Measurements from ENCODE around the gene RNF112.

The RNF112 gene, protein sequence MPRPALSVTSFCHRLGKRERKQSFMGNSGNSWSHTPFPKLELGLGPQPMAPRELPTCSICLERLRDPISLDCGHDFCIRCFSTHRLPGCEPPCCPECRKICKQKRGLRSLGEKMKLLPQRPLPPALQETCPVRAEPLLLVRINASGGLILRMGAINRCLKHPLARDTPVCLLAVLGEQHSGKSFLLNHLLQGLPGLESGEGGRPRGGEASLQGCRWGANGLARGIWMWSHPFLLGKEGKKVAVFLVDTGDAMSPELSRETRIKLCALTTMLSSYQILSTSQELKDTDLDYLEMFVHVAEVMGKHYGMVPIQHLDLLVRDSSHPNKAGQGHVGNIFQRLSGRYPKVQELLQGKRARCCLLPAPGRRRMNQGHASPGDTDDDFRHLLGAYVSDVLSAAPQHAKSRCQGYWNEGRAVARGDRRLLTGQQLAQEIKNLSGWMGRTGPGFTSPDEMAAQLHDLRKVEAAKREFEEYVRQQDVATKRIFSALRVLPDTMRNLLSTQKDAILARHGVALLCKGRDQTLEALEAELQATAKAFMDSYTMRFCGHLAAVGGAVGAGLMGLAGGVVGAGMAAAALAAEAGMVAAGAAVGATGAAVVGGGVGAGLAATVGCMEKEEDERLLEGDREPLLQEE

GRCh38 chr17:19410875-19411620 is at the start of gene RNF112:
Gene RNF112 (plus strand): TSS chr17:19411232. CDS start chr17:19411409, 177 bp downstream.
- DNase-seq (ENCODE audit: low read depth in 3 of 3) = no peak

DNA sequence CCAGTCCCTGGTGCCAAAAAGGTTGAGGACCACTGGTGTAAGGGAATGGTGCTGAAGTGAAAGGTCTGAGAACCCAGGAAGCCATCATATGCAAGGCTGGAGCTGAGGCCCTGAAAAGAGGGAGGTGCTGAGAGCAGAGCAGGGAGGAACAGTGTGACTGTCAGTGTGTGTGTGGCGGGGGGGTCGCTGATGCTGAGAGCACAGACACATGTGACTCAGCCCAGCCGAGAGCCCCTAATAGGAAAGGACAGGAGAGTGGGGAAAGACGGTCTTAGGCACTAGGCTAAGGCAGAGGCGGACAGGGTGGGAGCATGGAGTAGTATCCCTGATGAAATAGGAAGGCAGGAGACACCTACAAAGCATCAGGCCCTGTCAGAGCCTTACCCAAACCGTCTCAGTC is 49.7 kb upstream of the RNF112 start:
- no peak for DNase-seq (ENCODE audit: low read depth in 3 of 3)

DNA sequence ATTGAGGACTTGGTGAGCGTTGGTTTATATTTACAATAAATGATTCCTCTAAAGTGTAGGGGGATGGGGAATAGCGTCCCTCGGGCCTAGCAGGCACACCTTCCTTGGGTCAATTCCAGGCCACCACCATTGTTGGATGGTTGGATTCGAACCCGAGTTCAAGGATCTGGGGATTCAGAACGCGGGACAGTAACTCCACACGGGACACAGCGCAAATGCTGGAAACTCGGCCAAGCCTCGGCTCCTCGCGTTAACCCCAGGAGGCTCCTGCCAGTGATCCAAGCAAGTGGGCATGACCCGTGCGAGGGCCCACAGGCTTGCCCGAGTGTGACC is 49.1 kb upstream of the RNF112 start:
- no peak for DNase-seq (ENCODE audit: low read depth in 3 of 3)

GRCh38 chr17:19362277-19363113 is 48.5 kb upstream of the RNF112 start, which contains the start of gene B9D1:
Gene B9D1 (minus strand): TSS chr17:19362723. CDS start chr17:19362569, 154 bp downstream.
- peak; percentile 79 to 86 (median 83) for DNase-seq (ENCODE audit: low read depth in 3 of 3)

- no peak for DNase-seq (ENCODE audit: low read depth in 3 of 3)
Measured at GRCh38 chr17:19363114-19363438, 48.0 kb upstream of the RNF112 start.

DNA sequence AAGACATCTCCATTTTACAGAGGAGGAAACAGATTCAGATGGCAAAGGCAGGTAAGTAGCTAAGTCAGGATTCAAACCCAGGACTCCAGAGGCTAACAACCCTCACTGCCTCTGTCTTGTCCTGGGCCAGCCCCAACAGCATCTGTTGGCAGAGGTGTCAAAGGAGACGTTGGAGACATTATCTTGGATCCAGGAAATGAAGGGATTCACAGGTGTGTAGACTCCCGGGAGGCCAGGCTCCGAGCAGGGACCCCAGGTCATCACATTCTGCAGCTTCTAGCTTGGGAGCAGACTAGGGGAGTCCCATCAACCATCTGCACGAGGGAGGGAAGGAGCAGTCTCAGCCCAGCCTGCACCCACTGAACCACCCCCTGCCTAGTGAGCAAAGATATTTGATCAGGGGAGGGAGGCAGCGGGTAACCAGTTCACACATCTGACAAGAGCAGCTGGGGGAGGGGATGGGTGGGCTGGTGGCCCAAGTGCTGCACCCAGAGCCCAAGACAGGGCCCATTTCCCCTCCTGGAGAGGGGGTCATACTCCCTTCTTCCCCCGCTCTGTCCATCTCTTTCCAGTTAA is 47.5 kb upstream of the RNF112 start:
- DNase-seq (ENCODE audit: low read depth in 3 of 3) = no peak

DNA sequence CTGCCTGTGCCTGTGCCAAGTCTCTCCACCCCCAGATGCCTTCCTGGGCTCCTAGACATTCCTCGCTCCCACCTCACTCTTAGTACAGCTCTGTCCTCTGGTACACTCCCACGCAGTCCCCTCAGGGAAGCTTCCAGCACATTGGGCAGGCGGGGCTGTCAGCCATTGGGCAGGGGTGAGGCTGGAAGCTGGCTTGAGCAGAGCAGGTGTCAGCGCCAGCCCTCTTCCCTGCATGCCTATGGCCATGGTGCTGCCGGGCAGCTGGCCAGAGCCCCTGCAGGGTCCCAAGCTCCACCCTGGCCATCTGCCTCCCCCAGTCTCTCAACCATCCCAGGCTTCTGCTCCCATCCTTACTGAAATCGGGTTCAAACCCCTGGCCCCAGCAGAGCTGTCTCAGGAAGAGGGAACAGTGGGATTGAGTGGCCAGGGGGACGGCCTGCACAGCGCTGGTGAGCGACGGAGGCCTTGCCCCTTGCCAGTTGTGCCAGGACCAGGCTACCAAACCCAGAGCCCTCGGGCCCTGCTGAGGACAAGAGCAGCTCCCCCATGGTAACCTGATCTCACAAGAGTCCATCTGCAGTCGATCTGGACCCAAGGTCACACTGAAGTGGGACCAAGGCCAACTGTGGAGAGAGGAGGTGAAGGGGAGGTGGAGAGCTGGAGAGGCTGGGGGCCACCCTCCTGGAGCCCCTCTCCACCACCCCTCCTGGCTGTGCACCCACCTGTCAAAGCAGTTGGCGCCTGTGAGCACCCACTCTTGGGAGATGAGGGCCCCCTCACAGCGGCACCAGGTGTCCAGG is 46.1 kb upstream of the RNF112 start:
- no peak for DNase-seq (ENCODE audit: low read depth in 3 of 3)

- DNase-seq (ENCODE audit: low read depth in 3 of 3) = no peak
Measured at GRCh38 chr17:19365499-19365817, 45.6 kb upstream of the RNF112 start.

- no peak for DNase-seq (ENCODE audit: low read depth in 3 of 3)
Measured at GRCh38 chr17:19365833-19366636, 45.0 kb upstream of the RNF112 start.

GRCh38 chr17:19366637-19366972 is 44.4 kb upstream of the RNF112 start:
- DNase-seq (ENCODE audit: low read depth in 3 of 3) = no peak

DNA sequence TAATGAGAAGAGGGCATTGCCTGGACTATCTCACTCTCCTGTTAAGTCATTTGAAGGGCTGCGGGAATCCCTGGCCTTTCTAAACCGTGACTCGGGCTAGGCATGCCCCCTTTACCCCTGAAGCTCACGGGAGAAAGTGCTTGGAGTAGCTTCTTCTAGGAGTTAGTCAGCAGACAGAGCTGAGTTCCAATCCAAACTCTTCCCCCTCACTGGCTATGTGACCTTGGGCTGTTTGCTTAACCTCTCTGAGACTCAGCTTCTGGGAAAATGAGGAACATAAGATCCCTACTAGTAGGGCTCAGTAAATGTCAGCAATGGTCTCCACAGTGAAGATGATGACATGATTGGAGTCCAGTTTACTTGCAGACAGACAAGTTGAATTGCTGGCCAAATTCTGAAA is 42.8 kb upstream of the RNF112 start:
- no peak for DNase-seq (ENCODE audit: low read depth in 3 of 3)

DNA sequence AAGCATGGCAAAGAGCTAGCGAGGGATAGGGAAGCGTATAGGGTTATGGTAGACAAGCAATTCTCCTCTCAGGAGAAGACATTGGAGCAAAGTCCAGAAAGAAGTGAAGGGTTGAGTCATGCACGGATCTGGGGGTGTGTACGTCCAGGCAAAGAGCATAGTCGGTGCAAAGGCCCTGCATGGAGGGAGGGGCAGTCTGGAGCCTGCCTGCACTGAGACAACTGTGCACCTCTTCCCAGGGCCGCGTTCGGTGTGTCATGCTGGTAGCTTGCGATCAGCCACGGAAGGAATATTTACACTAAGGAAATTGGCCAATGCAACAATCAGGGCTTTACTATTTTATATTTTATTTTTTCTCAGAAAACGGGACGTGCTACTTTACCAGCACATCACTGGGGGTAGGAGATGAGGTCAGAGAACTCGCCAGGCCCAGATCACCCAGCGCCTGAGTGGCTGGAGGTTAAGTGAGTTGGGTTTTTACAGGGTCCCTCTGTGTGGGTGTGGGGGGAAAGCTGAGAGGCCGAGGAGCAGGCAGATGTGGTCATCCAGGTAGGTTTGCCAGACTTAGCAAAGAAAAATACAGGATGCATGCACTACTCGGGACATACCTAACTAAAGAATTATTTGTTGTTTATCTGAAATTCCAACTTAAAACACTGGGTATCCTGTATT is 41.8 kb upstream of the RNF112 start:
- no peak for DNase-seq (ENCODE audit: low read depth in 3 of 3)

- DNase-seq (ENCODE audit: low read depth in 3 of 3) = no peak
Measured at GRCh38 chr17:19369846-19370492, 41.1 kb upstream of the RNF112 start.

DNA sequence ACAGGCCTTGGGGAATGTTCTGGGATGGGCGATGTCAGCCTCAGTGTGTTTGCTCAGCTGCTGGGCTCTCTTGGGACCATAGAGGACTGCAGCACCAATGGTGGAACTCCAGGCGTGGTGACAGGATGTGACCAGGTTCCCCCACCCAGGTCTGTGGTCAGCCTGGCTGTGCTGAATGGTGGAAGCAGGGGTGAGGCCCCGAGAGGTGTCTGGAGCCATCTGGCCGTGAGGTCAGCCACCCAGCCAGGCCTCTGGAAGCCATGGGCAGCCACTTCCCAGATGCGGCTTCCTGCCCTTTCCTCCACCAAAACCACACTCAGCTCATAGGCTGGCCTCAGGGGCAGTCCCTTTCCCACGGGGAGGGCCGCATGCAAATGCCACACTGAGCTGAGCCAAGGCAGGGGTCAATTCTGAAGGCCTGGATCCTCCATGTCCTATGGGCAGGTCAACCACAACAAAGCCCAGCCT is 40.5 kb upstream of the RNF112 start:
- no peak for DNase-seq (ENCODE audit: low read depth in 3 of 3)

- no peak for DNase-seq (ENCODE audit: low read depth in 3 of 3)
Measured at GRCh38 chr17:19371259-19372010, 39.6 kb upstream of the RNF112 start.

GRCh38 chr17:19372011-19372370 is 39.0 kb upstream of the RNF112 start:
- DNase-seq (ENCODE audit: low read depth in 3 of 3) = no peak

GRCh38 chr17:19372439-19372838 is 38.6 kb upstream of the RNF112 start:
- DNase-seq (ENCODE audit: low read depth in 3 of 3) = no peak

- no peak for DNase-seq (ENCODE audit: low read depth in 3 of 3)
Measured at GRCh38 chr17:19372866-19373504, 38.0 kb upstream of the RNF112 start.
